Suprapubic skin (tissue), 4 donors: Measurements from ENCODE around the gene ZC2HC1B. TPM values are rescaled to one million over a fixed set of nuclear protein-coding genes. Genes with fewer than 3 reads are reported as not detected.
A peak's percentile ranks its signal among the peaks of the same experiment; 100 is the strongest.

ENCODE experiments used
- DNase-seq, 2 donors: peaks; one replicate each; pipeline ENCODE4 v3.0.0-alpha.2; 2019; ENCODE audit warnings: low spot score in 2 of 2
- H3K27ac ChIP-seq: fragments of 200-600 bp; sonication (generic); one replicate; pipeline ENCODE4 v1.5.1; 2019
- H3K27me3 ChIP-seq: fragments of 200-600 bp; sonication (generic); one replicate; pipeline ENCODE4 v1.5.1; 2019
- H3K36me3 ChIP-seq: fragments of 200-600 bp; sonication (generic); one replicate; pipeline ENCODE4 v1.5.1; 2019
- H3K4me1 ChIP-seq: fragments of 200-600 bp; sonication (generic); one replicate; pipeline ENCODE4 v1.5.1; 2019
- H3K4me3 ChIP-seq: fragments of 200-600 bp; sonication (generic); one replicate; pipeline ENCODE4 v1.5.1; 2019; ENCODE audit warnings: mild to moderate bottlenecking
- H3K9me3 ChIP-seq: fragments of 200-600 bp; sonication (generic); one replicate; pipeline ENCODE4 v1.5.1; 2019
- EP300 ChIP-seq: sonication (generic); formaldehyde crosslinking; IDR thresholded peaks from one replicate; pipeline ENCODE4 v1.6.1; 2017; ENCODE audit warnings: antibody characterized with exemption
- POLR2A ChIP-seq, 2 donors: fragments of 450-650 bp; IDR thresholded peaks; one replicate each; pipeline ENCODE4 v1.6.1; 2017; ENCODE audit warnings: antibody characterized with exemption in 2 of 2, mild to moderate bottlenecking in 2 of 2, moderate library complexity in 2 of 2
- POLR2AphosphoS5 ChIP-seq, 3 donors: sonication (generic); formaldehyde crosslinking; IDR thresholded peaks; one replicate each; pipeline ENCODE4 v1.6.1; 2017; ENCODE audit warnings: antibody characterized with exemption in 3 of 3
- WGBS: methylation state at CpG from one replicate; pipeline ENCODE4 v1.1.5; 2018; 5-methylcytosine and 5-hydroxymethylcytosine counted together
- total RNA-seq, 4 donors: library from RNA; depleted of rRNA; stranded (reverse); fragments of >200 nt; gene quantifications; one replicate each; pipeline ENCODE4 v1.1.0, GENCODE V29; 2016
- TF ChIP-seq, protein P1 (sequence below), 2 donors: fragments of 200-600 bp in 1 of 2; fragments of 450-650 bp in 1 of 2; sonication (generic) in 1 of 2; IDR thresholded peaks; one replicate each; pipeline ENCODE4 v1.5.1; 2016 to 2019; ENCODE audit warnings: antibody characterized with exemption in 2 of 2, mild to moderate bottlenecking in 1 of 2, moderate library complexity in 1 of 2

ZC2HC1B gene
- total RNA-seq, 4 donors from 2014 or later, result not detected

DNA sequence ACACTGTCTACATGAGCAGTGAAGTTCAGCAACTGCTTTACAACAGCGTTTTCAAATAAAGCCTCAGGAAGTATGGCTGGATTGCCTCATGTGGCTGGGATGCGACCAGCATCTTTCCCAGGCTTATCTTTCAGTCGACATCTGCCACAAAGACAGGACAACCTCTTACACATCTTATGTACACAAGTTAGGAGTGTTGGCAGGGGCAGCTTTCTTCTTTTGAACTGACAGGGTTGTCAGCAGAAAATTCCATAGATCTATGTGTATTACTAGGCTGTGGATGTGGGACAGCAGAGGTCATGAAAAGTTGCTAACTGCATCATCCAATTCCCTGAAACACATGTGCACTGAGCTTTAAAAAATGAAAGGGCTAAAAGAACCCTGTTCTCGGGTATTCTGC lies 95.7 kb downstream of the ZC2HC1B start:
- Histone ChIP-seq H3K9me3 (no peaks in the 10 kb centered on the region), H3K36me3 (no peaks in the 10 kb centered on the region), H3K4me3 (no peak overlapping the region), H3K4me1 (peaks cover 15% of the 10 kb centered on the region), H3K27ac (no peak overlapping the region), H3K27me3 (no peaks in the 10 kb centered on the region)
- TF ChIP-seq EP300, result no peak
- no peak for TF ChIP-seq POLR2AphosphoS5 (IDR thresholded peaks at IDR 0.05)
- TF ChIP-seq, protein P1, sequence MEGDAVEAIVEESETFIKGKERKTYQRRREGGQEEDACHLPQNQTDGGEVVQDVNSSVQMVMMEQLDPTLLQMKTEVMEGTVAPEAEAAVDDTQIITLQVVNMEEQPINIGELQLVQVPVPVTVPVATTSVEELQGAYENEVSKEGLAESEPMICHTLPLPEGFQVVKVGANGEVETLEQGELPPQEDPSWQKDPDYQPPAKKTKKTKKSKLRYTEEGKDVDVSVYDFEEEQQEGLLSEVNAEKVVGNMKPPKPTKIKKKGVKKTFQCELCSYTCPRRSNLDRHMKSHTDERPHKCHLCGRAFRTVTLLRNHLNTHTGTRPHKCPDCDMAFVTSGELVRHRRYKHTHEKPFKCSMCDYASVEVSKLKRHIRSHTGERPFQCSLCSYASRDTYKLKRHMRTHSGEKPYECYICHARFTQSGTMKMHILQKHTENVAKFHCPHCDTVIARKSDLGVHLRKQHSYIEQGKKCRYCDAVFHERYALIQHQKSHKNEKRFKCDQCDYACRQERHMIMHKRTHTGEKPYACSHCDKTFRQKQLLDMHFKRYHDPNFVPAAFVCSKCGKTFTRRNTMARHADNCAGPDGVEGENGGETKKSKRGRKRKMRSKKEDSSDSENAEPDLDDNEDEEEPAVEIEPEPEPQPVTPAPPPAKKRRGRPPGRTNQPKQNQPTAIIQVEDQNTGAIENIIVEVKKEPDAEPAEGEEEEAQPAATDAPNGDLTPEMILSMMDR (IDR thresholded peaks at IDR 0.05), result no peak
- TF ChIP-seq POLR2A (IDR thresholded peaks at IDR 0.05), result no peak
- WGBS, result 61% methylated on average over 4 of the region's 4 CpGs
- no peak for DNase-seq

DNA sequence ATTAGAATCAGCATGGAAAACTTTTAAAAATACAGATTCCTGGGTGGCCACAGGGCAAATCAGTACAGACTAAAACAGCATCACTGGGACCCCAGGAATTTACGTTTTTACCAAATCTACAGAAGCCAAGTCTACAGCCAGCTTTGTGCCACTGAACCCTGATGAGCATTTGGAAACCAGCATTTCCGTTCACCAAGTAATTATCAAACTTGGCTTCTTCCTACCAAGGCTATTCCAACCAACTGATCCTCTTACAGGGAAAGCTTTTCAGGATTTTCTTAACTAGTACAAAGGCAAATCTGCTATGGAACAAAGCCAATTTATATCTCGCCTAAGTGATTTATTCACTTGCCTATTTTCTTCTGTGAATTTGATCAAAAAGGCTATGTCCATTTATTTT lies 96.8 kb downstream of the ZC2HC1B start:
- 80% methylated on average over 3 of the region's 3 CpGs for whole genome bisulfite sequencing
- Histone ChIP-seq H3K27ac (no peak overlapping the region), H3K9me3 (no peaks in the 10 kb centered on the region), H3K4me1 (peaks cover 26% of the 10 kb centered on the region), H3K36me3 (no peaks in the 10 kb centered on the region), H3K4me3 (no peak overlapping the region), H3K27me3 (no peaks in the 10 kb centered on the region)
- no peak for DNase-seq
- TF ChIP-seq POLR2AphosphoS5 (IDR thresholded peaks at IDR 0.05), result no peak
- TF ChIP-seq, protein P1 (IDR thresholded peaks at IDR 0.05), result no peak
- no peak for TF ChIP-seq POLR2A (IDR thresholded peaks at IDR 0.05)

DNA sequence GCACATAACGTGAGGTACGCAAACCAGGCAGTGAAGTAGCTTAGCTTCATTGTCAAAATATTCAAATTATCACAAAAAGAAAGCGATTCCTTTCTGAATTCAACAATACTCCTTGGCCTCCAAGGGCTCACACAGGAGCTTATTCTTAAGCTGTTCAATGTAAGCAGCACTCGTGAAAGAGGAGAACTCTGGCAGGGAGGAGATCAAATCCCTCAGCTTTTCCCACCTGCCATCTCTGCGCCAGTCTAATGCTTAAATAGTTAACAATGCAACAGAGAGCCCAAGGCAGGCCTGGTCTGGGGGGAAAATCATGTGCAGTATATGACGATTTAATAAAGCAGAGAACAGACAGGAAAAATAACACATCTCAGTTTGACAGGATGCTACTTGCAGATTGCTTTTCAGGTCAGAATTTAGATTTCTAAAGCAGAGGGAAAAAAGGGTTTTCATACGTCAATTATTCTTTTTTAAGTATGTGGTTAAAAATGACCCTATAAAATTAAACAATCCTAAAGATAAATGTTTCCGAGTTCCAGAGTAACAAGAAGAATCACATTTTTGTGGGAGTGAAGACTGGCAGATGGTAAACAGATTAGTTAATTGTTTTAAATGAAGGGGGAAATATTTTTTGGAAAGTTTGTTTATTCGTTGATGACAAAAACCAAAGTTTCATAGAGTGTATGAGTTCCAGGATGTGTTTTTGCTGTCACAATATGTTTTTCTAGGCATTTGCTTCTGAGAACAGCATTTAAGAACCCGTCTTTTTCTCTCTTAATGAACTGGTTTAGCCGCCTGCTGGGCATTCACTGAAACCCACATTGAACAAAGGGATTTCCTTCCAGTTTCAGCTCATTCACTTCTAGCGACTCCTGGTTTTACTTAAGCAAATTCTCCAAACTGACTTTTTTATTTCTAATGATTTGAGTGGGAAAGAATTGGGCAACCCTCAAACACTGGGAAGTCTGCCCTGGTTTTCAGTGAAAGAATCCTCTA lies 97.9 kb downstream of the ZC2HC1B start:
- Histone ChIP-seq H3K4me3 (no peak overlapping the region), H3K36me3 (no peaks in the 10 kb centered on the region), H3K9me3 (no peaks in the 10 kb centered on the region), H3K27ac (no peak overlapping the region), H3K4me1 (peaks cover 26% of the 10 kb centered on the region), H3K27me3 (no peaks in the 10 kb centered on the region)
- no peak for DNase-seq
- WGBS, result 52% methylated on average over 12 of the region's 12 CpGs
- TF ChIP-seq EP300 (no peak), POLR2A (IDR thresholded peaks at IDR 0.05) (no peak), POLR2AphosphoS5 (IDR thresholded peaks at IDR 0.05) (no peak)
- TF ChIP-seq, protein P1 (IDR thresholded peaks at IDR 0.05), result peak in 1 of 2 donors; percentile 24

DNA sequence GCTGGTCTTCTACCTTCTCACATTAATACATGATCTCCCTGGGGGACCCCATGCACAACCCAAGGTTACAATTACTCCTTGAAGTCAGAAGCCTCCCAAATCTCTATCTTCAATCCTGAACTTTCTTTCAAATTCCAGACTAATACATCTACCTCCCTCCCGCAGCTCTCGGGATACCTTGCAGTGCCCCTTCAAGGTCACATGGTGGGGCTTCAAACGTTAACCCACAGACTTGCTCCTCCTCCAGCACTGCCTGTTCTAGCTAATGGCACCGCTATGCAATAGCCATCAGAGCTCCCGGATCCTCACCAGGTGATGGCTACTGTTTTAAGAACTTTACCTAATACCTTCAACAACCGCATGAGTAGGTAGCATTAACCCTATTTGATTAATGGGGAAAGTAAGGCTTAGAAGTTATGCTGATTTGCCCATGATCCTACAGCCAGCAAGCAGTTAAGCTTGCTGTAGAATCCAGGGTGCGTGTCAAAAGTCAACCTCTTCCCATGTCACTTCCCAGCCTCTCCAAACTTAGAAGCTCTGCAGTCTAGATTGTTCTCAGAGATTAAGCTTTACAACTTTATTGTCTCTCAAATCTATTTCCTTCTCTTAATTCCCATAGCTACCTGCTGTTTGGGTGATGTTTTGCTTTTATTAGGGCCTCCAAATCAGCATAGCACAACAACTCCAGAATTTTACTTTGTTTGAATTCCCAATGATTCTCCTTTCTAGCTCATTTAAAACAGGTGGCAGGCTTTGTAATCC lies 99.1 kb downstream of the ZC2HC1B start:
- peaks cover 31% of the 10 kb centered on the region for H3K4me1 ChIP-seq
- 79% methylated on average over 7 of the region's 7 CpGs for WGBS

More for the DNA sequence above, 99.1 kb downstream of the ZC2HC1B start:
- Histone ChIP-seq H3K9me3 (no peaks in the 10 kb centered on the region), H3K36me3 (no peaks in the 10 kb centered on the region), H3K4me3 (no peak overlapping the region), H3K27me3 (no peaks in the 10 kb centered on the region), H3K27ac (no peak overlapping the region)
- DNase-seq, result no peak
- TF ChIP-seq POLR2A (IDR thresholded peaks at IDR 0.05) (no peak), EP300 (no peak), POLR2AphosphoS5 (IDR thresholded peaks at IDR 0.05) (no peak)
- TF ChIP-seq, protein P1 (IDR thresholded peaks at IDR 0.05), result no peak
